ENCODE data around the gene B4GALNT3.

GRCh38 chr12:535396-535795 lies 75.7 kb downstream of the B4GALNT3 start:
- TF ChIP-seq CTCF (IDR thresholded peaks at IDR 0.05), result no peak
- no peak for TF ChIP-seq POLR2A (IDR thresholded peaks at IDR 0.05)
- no peak for TF ChIP-seq EP300 (IDR thresholded peaks at IDR 0.05)

All from ovary (tissue), 3 donors.